Gastrocnemius medialis (tissue), 4 donors: ENCODE data around the gene IL16. TPM values are rescaled to one million over a fixed set of nuclear protein-coding genes. Genes with fewer than 3 reads are reported as not detected.

ENCODE experiments used
- ATAC-seq, 2 donors: fragments of 150-250 bp; one replicate each; pipeline ENCODE4 v1.9.1; 2016
- DNase-seq, 2 donors: peaks; one replicate each; pipeline ENCODE4 v3.0.0-alpha.2; 2019
- H3K27ac ChIP-seq, 4 donors: fragments of 200-600 bp; sonication (generic); 1 replicate in 1 of 4; 2 replicates in 3 of 4; pipeline ENCODE4 v1.5.1; 2016 to 2018; ENCODE audit warnings: mild to moderate bottlenecking in 2 of 4, moderate library complexity in 1 of 4
- H3K27me3 ChIP-seq, 3 donors: fragments of 200-600 bp; sonication (generic) in 2 of 3; 1 replicate in 1 of 3; 2 replicates in 2 of 3; pipeline versions ENCODE4 v1.5.1 to v1.6.0; 2016 to 2019; ENCODE audit warnings: mild to moderate bottlenecking in 1 of 3, moderate library complexity in 1 of 3
- H3K36me3 ChIP-seq, 2 donors: fragments of 200-600 bp; sonication (generic) in 1 of 2; one replicate each; pipeline ENCODE4 v1.5.1; 2017 to 2018
- H3K4me1 ChIP-seq, 2 donors: fragments of 200-600 bp; sonication (generic) in 1 of 2; one replicate each; pipeline ENCODE4 v1.5.1; 2016 to 2017; ENCODE audit warnings: mild to moderate bottlenecking in 2 of 2
- H3K4me3 ChIP-seq, 4 donors: fragments of 200-600 bp; sonication (generic) in 3 of 4; 1 replicate in 1 of 4; 2 replicates in 3 of 4; pipeline ENCODE4 v1.5.1; 2016 to 2019; ENCODE audit warnings: mild to moderate bottlenecking in 2 of 4
- H3K9me3 ChIP-seq, 3 donors: fragments of 200-600 bp; sonication (generic) in 2 of 3; 1 replicate in 1 of 3; 2 replicates in 2 of 3; pipeline ENCODE4 v1.5.1; 2016 to 2019
- POLR2A ChIP-seq, 2 donors: fragments of 450-650 bp; IDR thresholded peaks; one replicate each; pipeline ENCODE4 v1.6.1; 2017; ENCODE audit warnings: antibody characterized with exemption in 2 of 2, mild to moderate bottlenecking in 2 of 2, moderate library complexity in 2 of 2
- in situ Hi-C, 4 donors: fragments of 200-750 bp; cut with MboI; loops; one replicate each; pipeline versions ENCODE4 v1.15.0 to v1.8.0; 2017; ENCODE audit warnings: low sequenced_read_pairs in 4 of 4
- intact Hi-C: fragments of 100-400 bp; cut with DNase I; formaldehyde crosslinking; loops from one replicate; pipeline ENCODE4 v1.15.1; 2023; ENCODE audit warnings: low total_unique reads
- total RNA-seq, 4 donors: library from RNA; depleted of rRNA; stranded (reverse); fragments of >200 nt; gene quantifications; one replicate each; pipeline versions ENCODE4 v1.1.0 to v1.2.3, GENCODE V29; 2016
- TF ChIP-seq, protein P1 (sequence below), 5 experiments: fragments of 450-650 bp in 3 of 5; fragments of 200-600 bp in 2 of 5; sonication (generic) in 2 of 5; IDR thresholded peaks in 4 of 5; conservative IDR thresholded peaks in 1 of 5; 1 replicate in 4 of 5; 2 replicates in 1 of 5; pipeline ENCODE4 v1.5.1; 2016 to 2019; ENCODE audit warnings: antibody characterized with exemption in 5 of 5, mild to moderate bottlenecking in 3 of 5, moderate library complexity in 3 of 5

The IL16 gene
- total RNA-seq, 4 donors from 2014 or later: 3.3 to 4.5 (median 4.3) TPM

- no peak for TF ChIP-seq POLR2A (IDR thresholded peaks at IDR 0.05)
- TF ChIP-seq, protein P1, sequence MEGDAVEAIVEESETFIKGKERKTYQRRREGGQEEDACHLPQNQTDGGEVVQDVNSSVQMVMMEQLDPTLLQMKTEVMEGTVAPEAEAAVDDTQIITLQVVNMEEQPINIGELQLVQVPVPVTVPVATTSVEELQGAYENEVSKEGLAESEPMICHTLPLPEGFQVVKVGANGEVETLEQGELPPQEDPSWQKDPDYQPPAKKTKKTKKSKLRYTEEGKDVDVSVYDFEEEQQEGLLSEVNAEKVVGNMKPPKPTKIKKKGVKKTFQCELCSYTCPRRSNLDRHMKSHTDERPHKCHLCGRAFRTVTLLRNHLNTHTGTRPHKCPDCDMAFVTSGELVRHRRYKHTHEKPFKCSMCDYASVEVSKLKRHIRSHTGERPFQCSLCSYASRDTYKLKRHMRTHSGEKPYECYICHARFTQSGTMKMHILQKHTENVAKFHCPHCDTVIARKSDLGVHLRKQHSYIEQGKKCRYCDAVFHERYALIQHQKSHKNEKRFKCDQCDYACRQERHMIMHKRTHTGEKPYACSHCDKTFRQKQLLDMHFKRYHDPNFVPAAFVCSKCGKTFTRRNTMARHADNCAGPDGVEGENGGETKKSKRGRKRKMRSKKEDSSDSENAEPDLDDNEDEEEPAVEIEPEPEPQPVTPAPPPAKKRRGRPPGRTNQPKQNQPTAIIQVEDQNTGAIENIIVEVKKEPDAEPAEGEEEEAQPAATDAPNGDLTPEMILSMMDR (IDR thresholded peaks at IDR 0.05 in 4 of 5, conservative IDR thresholded peaks at IDR 0.05 in 1 of 5): no peak
- Histone ChIP-seq H3K9me3 (no peaks in the 10 kb centered on the region), H3K27ac (no peak overlapping the region), H3K36me3 (no peaks in the 10 kb centered on the region), H3K4me3 (no peak overlapping the region), H3K4me1 (no peaks in the 10 kb centered on the region), H3K27me3 (no peaks in the 10 kb centered on the region)
- intact Hi-C loops (no loop called here), in situ Hi-C loops (no loop called here)
- ATAC-seq: no peak
- no peak for DNase-seq
These were observed 17.3 kb downstream of the IL16 start for GRCh38 chr15:81213982-81214381.

GRCh38 chr15:81215531-81215930 lies 18.9 kb downstream of the IL16 start:
- no peaks in the 10 kb centered on the region for H3K9me3 ChIP-seq
- no peak for DNase-seq
- H3K4me3 ChIP-seq: no peak overlapping the region
- no peaks in the 10 kb centered on the region for H3K27me3 ChIP-seq
- ATAC-seq: no peak
- intact Hi-C loops: no loop called here
- in situ Hi-C loops: no loop called here
- no peak overlapping the region for H3K27ac ChIP-seq
- H3K4me1 ChIP-seq: peaks cover 0 to 3% of the 10 kb centered on the region in 2 donors
- no peaks in the 10 kb centered on the region for H3K36me3 ChIP-seq
- TF ChIP-seq POLR2A (IDR thresholded peaks at IDR 0.05): no peak
- TF ChIP-seq, protein P1 (IDR thresholded peaks at IDR 0.05 in 4 of 5, conservative IDR thresholded peaks at IDR 0.05 in 1 of 5): no peak

DNA sequence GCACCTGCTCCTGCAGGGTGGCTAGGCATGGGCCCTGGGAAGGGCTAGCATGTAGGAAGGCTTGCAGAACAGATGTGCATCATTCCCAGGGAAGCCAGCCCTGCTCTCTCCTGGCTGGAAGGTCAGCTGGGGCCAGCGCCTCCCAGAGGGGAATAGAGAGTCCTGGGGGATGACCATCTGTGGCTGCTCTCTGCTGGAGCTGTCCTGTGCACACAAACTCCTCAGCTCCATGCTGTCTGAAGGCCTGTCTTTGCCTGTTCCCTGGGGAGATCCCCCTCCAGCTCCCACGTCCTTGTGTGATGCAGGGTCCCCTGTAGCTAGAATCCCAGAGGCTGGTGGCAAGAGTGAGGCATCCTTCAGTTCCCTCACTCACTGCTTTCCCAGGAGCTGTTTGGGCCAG lies 19.3 kb downstream of the IL16 start:
- ATAC-seq: no peak
- Histone ChIP-seq H3K4me1 (peaks cover 0 to 3% of the 10 kb centered on the region in 2 donors), H3K4me3 (no peak overlapping the region), H3K9me3 (no peaks in the 10 kb centered on the region), H3K27ac (no peak overlapping the region), H3K27me3 (no peaks in the 10 kb centered on the region), H3K36me3 (no peaks in the 10 kb centered on the region)
- no peak for TF ChIP-seq POLR2A (IDR thresholded peaks at IDR 0.05)
- TF ChIP-seq, protein P1 (IDR thresholded peaks at IDR 0.05 in 4 of 5, conservative IDR thresholded peaks at IDR 0.05 in 1 of 5): no peak
- in situ Hi-C loops (no loop called here), intact Hi-C loops (no loop called here)
- no peak for DNase-seq

GRCh38 chr15:81216422-81216821 lies 19.7 kb downstream of the IL16 start:
- Histone ChIP-seq H3K27me3 (no peaks in the 10 kb centered on the region), H3K36me3 (no peaks in the 10 kb centered on the region), H3K27ac (no peak overlapping the region), H3K4me3 (no peak overlapping the region), H3K4me1 (peaks cover 0 to 5% of the 10 kb centered on the region in 2 donors), H3K9me3 (no peaks in the 10 kb centered on the region)
- intact Hi-C loops: no loop called here
- DNase-seq (no peak), ATAC-seq (no peak)
- in situ Hi-C loops: no loop called here
- TF ChIP-seq, protein P1 (IDR thresholded peaks at IDR 0.05 in 4 of 5, conservative IDR thresholded peaks at IDR 0.05 in 1 of 5): no peak
- TF ChIP-seq POLR2A (IDR thresholded peaks at IDR 0.05): no peak

GRCh38 chr15:81221449-81221848 lies 24.8 kb downstream of the IL16 start:
- intact Hi-C loops: no loop called here

More at GRCh38 chr15:81221449-81221848, 24.8 kb downstream of the IL16 start:
- H3K36me3 ChIP-seq: no peaks in the 10 kb centered on the region
- H3K4me3 ChIP-seq: no peak overlapping the region
- no peaks in the 10 kb centered on the region for H3K9me3 ChIP-seq
- ATAC-seq (peak; percentile 39 to 70), DNase-seq (peak in 1 of 2 donors; percentile 41)
- in situ Hi-C loops: no loop called here
- TF ChIP-seq POLR2A (IDR thresholded peaks at IDR 0.05): no peak
- TF ChIP-seq, protein P1 (IDR thresholded peaks at IDR 0.05 in 4 of 5, conservative IDR thresholded peaks at IDR 0.05 in 1 of 5): no peak
- H3K27ac ChIP-seq: peak overlapping the region in 3 of 4 donors; percentile 7 to 44 (median 43)
- H3K27me3 ChIP-seq: no peaks in the 10 kb centered on the region
- peaks cover 0 to 16% of the 10 kb centered on the region in 2 donors for H3K4me1 ChIP-seq
